K562 (cell line): Measurements from ENCODE around the gene CNGB1.

Experiments
- ATF3 ChIP-seq, 2 experiments: fragments of 450-650 bp in 1 of 2; sonication (generic) in 1 of 2; formaldehyde crosslinking in 1 of 2; IDR thresholded peaks in 1 of 2; conservative IDR thresholded peaks in 1 of 2; 2 replicates each; pipeline versions ENCODE4 v1.6.1 to v1.8.1; 2016 to 2023; ENCODE audit warnings: mild to moderate bottlenecking in 2 of 2, moderate library complexity in 2 of 2, inconsistent platforms in 1 of 2, missing genetic modification reagents in 1 of 2
- CTCF ChIP-seq, 3 experiments: IDR thresholded peaks in 2 of 3; conservative IDR thresholded peaks in 1 of 3; 2 replicates each; pipeline ENCODE4 v1.5.1; 2011 to 2012; ENCODE audit warnings: low read length in 3 of 3, mild to moderate bottlenecking in 3 of 3, control low read depth in 2 of 3, improper control_type of control experiment in 1 of 3, inconsistent platforms in 1 of 3, low read depth in 1 of 3, mixed read lengths in 1 of 3, moderate library complexity in 1 of 3; ENCODE audit not compliant: insufficient read depth in 2 of 3
- HSF4 ChIP-seq: fragments of 250-450 bp; sonication (Bioruptor Pico); IDR thresholded peaks from 2 replicates; pipeline ENCODE4 v2.1.2; 2022; ENCODE audit warnings: mild to moderate bottlenecking, moderate library complexity, borderline replicate concordance
- MAFK ChIP-seq: IDR thresholded peaks from 2 replicates; pipeline ENCODE4 v1.6.1; 2011; ENCODE audit warnings: low read length, improper control_type of control experiment
- MLX ChIP-seq, 2 experiments: fragments of 450-650 bp in 1 of 2; sonication (generic) in 1 of 2; formaldehyde crosslinking; conservative IDR thresholded peaks; 2 replicates each; pipeline versions ENCODE4 v1.4.0 to v1.8.1; 2020 to 2022; ENCODE audit warnings: mild to moderate bottlenecking in 1 of 2, missing genetic modification reagents in 1 of 2
- RBM34 ChIP-seq: fragments of 200-400 bp; formaldehyde crosslinking; IDR thresholded peaks from 2 replicates; pipeline ENCODE4 v1.6.1; 2018; ENCODE audit warnings: low read length, borderline replicate concordance; ENCODE audit not compliant: insufficient read depth
- SMAD1 ChIP-seq: fragments of 150-350 bp; IDR thresholded peaks from 2 replicates; pipeline ENCODE4 v1.6.1; 2014; ENCODE audit warnings: low read length, low read depth; ENCODE audit not compliant: partially characterized antibody
- THRA ChIP-seq: fragments of 450-650 bp; IDR thresholded peaks from 2 replicates; pipeline ENCODE4 v1.6.1; 2017; ENCODE audit warnings: mild to moderate bottlenecking, moderate library complexity
- ZNF449 ChIP-seq: fragments of 250-450 bp; sonication (Bioruptor Pico); IDR thresholded peaks from 2 replicates; pipeline ENCODE4 v1.8.0; 2022; ENCODE audit warnings: moderate library complexity, mild to moderate bottlenecking, inconsistent platforms
- TF ChIP-seq, protein P1 (sequence below): fragments of 250-450 bp; sonication (Bioruptor Pico); IDR thresholded peaks from 2 replicates; pipeline ENCODE4 v1.4.0; 2020; ENCODE audit warnings: mild to moderate bottlenecking, moderate library complexity, borderline replicate concordance

- TF ChIP-seq CTCF (IDR thresholded peaks at IDR 0.05 in 2 of 3, conservative IDR thresholded peaks at IDR 0.05 in 1 of 3; ENCODE audit: insufficient read depth in 2 of 3, low read depth in 1 of 3, low read length in 3 of 3) = no peak
- TF ChIP-seq THRA = no peak
- TF ChIP-seq MAFK = no peak
- TF ChIP-seq, protein P1, sequence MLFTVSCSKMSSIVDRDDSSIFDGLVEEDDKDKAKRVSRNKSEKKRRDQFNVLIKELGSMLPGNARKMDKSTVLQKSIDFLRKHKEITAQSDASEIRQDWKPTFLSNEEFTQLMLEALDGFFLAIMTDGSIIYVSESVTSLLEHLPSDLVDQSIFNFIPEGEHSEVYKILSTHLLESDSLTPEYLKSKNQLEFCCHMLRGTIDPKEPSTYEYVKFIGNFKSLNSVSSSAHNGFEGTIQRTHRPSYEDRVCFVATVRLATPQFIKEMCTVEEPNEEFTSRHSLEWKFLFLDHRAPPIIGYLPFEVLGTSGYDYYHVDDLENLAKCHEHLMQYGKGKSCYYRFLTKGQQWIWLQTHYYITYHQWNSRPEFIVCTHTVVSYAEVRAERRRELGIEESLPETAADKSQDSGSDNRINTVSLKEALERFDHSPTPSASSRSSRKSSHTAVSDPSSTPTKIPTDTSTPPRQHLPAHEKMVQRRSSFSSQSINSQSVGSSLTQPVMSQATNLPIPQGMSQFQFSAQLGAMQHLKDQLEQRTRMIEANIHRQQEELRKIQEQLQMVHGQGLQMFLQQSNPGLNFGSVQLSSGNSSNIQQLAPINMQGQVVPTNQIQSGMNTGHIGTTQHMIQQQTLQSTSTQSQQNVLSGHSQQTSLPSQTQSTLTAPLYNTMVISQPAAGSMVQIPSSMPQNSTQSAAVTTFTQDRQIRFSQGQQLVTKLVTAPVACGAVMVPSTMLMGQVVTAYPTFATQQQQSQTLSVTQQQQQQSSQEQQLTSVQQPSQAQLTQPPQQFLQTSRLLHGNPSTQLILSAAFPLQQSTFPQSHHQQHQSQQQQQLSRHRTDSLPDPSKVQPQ = no peak
- no peak for TF ChIP-seq MLX (CRISPR knock-in tag; conservative IDR thresholded peaks at IDR 0.05)
- TF ChIP-seq HSF4 (CRISPR knock-in tag) = no peak
- no peak for TF ChIP-seq RBM34
- TF ChIP-seq SMAD1 = no peak
- TF ChIP-seq ATF3 (IDR thresholded peaks at IDR 0.05) = no peak
- no peak for TF ChIP-seq ATF3 (CRISPR knock-in tag; conservative IDR thresholded peaks at IDR 0.05)
- no peak for TF ChIP-seq ZNF449 (CRISPR knock-in tag)
Measured at GRCh38 chr16:57985204-57986181, 14.6 kb upstream of the CNGB1 start.
